Body of pancreas (tissue), 4 donors: ENCODE results near the gene SLC25A52.

Experiments used
- POLR2A ChIP-seq, 3 donors: fragments of 450-650 bp; IDR thresholded peaks; one replicate each; pipeline ENCODE4 v1.6.1; 2016; ENCODE audit warnings: antibody characterized with exemption in 3 of 3, mild to moderate bottlenecking in 2 of 3
- TF ChIP-seq, protein P1 (sequence below), 7 experiments: fragments of 450-650 bp in 4 of 7; fragments of 200-600 bp in 3 of 7; sonication (generic) in 3 of 7; IDR thresholded peaks; one replicate each; pipeline ENCODE4 v1.5.1; 2016 to 2019; ENCODE audit warnings: antibody characterized with exemption in 7 of 7

DNA sequence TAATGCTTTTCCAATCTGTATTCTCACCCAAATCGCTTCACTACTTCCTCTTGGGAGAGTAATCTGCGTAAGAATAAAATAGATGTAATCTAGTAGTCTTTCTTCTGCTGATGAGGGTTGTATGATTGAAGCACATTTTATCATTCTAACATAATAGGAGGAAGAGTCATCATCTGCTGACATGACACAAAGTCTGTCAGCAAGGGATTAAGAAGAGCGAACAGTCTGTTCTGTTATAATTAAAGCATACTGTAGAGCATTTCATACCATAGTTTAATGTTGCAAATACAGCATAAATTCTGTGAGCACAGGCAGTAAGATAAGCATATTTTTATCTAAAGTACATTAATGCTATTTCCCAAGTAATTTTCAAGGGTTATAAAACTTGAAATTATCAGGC lies 10.4 kb downstream of the SLC25A52 start:
- TF ChIP-seq, protein P1, sequence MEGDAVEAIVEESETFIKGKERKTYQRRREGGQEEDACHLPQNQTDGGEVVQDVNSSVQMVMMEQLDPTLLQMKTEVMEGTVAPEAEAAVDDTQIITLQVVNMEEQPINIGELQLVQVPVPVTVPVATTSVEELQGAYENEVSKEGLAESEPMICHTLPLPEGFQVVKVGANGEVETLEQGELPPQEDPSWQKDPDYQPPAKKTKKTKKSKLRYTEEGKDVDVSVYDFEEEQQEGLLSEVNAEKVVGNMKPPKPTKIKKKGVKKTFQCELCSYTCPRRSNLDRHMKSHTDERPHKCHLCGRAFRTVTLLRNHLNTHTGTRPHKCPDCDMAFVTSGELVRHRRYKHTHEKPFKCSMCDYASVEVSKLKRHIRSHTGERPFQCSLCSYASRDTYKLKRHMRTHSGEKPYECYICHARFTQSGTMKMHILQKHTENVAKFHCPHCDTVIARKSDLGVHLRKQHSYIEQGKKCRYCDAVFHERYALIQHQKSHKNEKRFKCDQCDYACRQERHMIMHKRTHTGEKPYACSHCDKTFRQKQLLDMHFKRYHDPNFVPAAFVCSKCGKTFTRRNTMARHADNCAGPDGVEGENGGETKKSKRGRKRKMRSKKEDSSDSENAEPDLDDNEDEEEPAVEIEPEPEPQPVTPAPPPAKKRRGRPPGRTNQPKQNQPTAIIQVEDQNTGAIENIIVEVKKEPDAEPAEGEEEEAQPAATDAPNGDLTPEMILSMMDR (IDR thresholded peaks at IDR 0.05): no peak
- no peak for TF ChIP-seq POLR2A (IDR thresholded peaks at IDR 0.05)
